ENCODE measurements around the gene ZNF836. TPM values are rescaled to one million over a fixed set of nuclear protein-coding genes. Genes with fewer than 3 reads are reported as not detected.

The ZNF836 gene
- total RNA-seq, 1 experiment from 2014 or later, result 28.8 TPM

GRCh38 chr19:52148256-52148655 is 23.2 kb downstream of the ZNF836 start (continued):
- TF ChIP-seq FOXP4 (CRISPR knock-in tag; IDR thresholded peaks at IDR 0.05) (no peak), SMAD3 (CRISPR knock-in tag; IDR thresholded peaks at IDR 0.05; ENCODE audit: borderline replicate concordance) (no peak), AFF4 (CRISPR knock-in tag; IDR thresholded peaks at IDR 0.05; ENCODE audit: borderline replicate concordance) (no peak), ATF6 (CRISPR knock-in tag; IDR thresholded peaks at IDR 0.05) (no peak), ZNF263 (CRISPR knock-in tag; IDR thresholded peaks at IDR 0.05; ENCODE audit: low read depth) (no peak), CBFB (CRISPR knock-in tag; IDR thresholded peaks at IDR 0.05; ENCODE audit: low read depth) (no peak)

GRCh38 chr19:52142001-52142595 is 29.3 kb downstream of the ZNF836 start:
- no peak for DNase-seq (ENCODE audit: low spot score)
- H3K27me3 Mint-ChIP-seq (ENCODE audit: low read depth), result peaks cover 5% of the 10 kb centered on the region; the same call in 1 of the 2 replicates
- peaks cover 19% of the 10 kb centered on the region for H3K4me1 Mint-ChIP-seq
- ChIA-PET POLR2A (no interaction called here), CTCF (no interaction called here)
- H3K4me3 Mint-ChIP-seq, result no peak overlapping the region
- no peak overlapping the region for H3K27ac Mint-ChIP-seq
- ATAC-seq, result no peak
- peaks cover 18% of the 10 kb centered on the region for H3K9me3 Mint-ChIP-seq
- peaks cover 15% of the 10 kb centered on the region for H3K36me3 Mint-ChIP-seq
- TF ChIP-seq NR1H2 (CRISPR knock-in tag; IDR thresholded peaks at IDR 0.05) (no peak), MXD4 (CRISPR knock-in tag; IDR thresholded peaks at IDR 0.05; ENCODE audit: borderline replicate concordance) (no peak), ATF6 (CRISPR knock-in tag; IDR thresholded peaks at IDR 0.05) (no peak), ATF2 (CRISPR knock-in tag; IDR thresholded peaks at IDR 0.05; ENCODE audit: borderline replicate concordance, low read depth) (no peak), KAT7 (CRISPR knock-in tag; IDR thresholded peaks at IDR 0.05; ENCODE audit: borderline replicate concordance) (no peak), ZNF671 (CRISPR knock-in tag; IDR thresholded peaks at IDR 0.05) (no peak), CTCF (IDR thresholded peaks at IDR 0.05) (no peak), NR3C1 (CRISPR knock-in tag; conservative IDR thresholded peaks at IDR 0.05; ENCODE audit: low read depth) (no peak), GABPB1 (CRISPR knock-in tag; IDR thresholded peaks at IDR 0.05) (no peak), NR2C2 (CRISPR knock-in tag; IDR thresholded peaks at IDR 0.05) (no peak), AR (CRISPR knock-in tag; IDR thresholded peaks at IDR 0.05) (no peak), FOXK1 (CRISPR knock-in tag; IDR thresholded peaks at IDR 0.05) (no peak), PREB (CRISPR knock-in tag; IDR thresholded peaks at IDR 0.05; ENCODE audit: borderline replicate concordance) (no peak)

All from WTC11 (cell line).